Measurements from ENCODE around the gene ADH6.
"Not testable (repeated sequence)": the region's sequence is repeated elsewhere in the genome, so short reads cannot be mapped to it uniquely, and the experiment has no call there.

The ADH6 gene

GRCh38 chr4:99219072-99219471 is at the start of gene ADH6:
ADH6 (minus strand) TSS chr4:99219246; CDS start chr4:99219152, 94 bp downstream.
- no peak for DNase-seq

GRCh38 chr4:99264927-99265326 is 45.9 kb upstream of the ADH6 start:
- DNase-seq = no peak

GRCh38 chr4:99252746-99253145 is 33.7 kb upstream of the ADH6 start:
- no peak for DNase-seq

GRCh38 chr4:99248714-99249113 is 29.7 kb upstream of the ADH6 start:
- DNase-seq = no peak

- no peak for DNase-seq
Measured at GRCh38 chr4:99235955-99236354, 16.9 kb upstream of the ADH6 start.

- DNase-seq = no peak
Measured at GRCh38 chr4:99234331-99235010, 15.4 kb upstream of the ADH6 start.

GRCh38 chr4:99233397-99233796 is 14.4 kb upstream of the ADH6 start:
- not testable (repeated sequence) for DNase-seq

- not testable (repeated sequence) for DNase-seq
Measured at GRCh38 chr4:99228706-99229105, 9.7 kb upstream of the ADH6 start.

- DNase-seq = not testable (repeated sequence)
Measured at GRCh38 chr4:99227646-99228045, 8.6 kb upstream of the ADH6 start.

- no peak for DNase-seq
Measured at GRCh38 chr4:99221980-99222379, 2.9 kb upstream of the ADH6 start.

GRCh38 chr4:99219479-99219878 is 433 bp upstream of the ADH6 start:
- DNase-seq = no peak

- DNase-seq = no peak
Measured at GRCh38 chr4:99215521-99215920, 3.5 kb downstream of the ADH6 start.

GRCh38 chr4:99210789-99211188 is 8.3 kb downstream of the ADH6 start:
- no peak for DNase-seq

- no peak for DNase-seq
Measured at GRCh38 chr4:99209671-99210070, 9.4 kb downstream of the ADH6 start.

- DNase-seq = no peak
Measured at GRCh38 chr4:99208719-99209075, 10.3 kb downstream of the ADH6 start.

GRCh38 chr4:99207911-99208718 is 10.9 kb downstream of the ADH6 start:
- DNase-seq = no peak

GRCh38 chr4:99207069-99207743 is 11.8 kb downstream of the ADH6 start:
- no peak for DNase-seq

GRCh38 chr4:99205153-99205979 is 13.7 kb downstream of the ADH6 start:
- no peak for DNase-seq

GRCh38 chr4:99202536-99202935 is 16.5 kb downstream of the ADH6 start:
- no peak for DNase-seq

- DNase-seq = no peak
Measured at GRCh38 chr4:99202094-99202493, 17.0 kb downstream of the ADH6 start.

- DNase-seq = no peak
Measured at GRCh38 chr4:99201690-99202089, 17.4 kb downstream of the ADH6 start.

- no peak for DNase-seq
Measured at GRCh38 chr4:99200138-99200537, 18.9 kb downstream of the ADH6 start.

- DNase-seq = no peak
Measured at GRCh38 chr4:99190336-99190735, 28.7 kb downstream of the ADH6 start.

Measured in NCI-H146 (cell line).